H1 (cell line): ENCODE results near the gene HLA-A.

ENCODE experiments used
- POLR2A ChIP-seq, 2 experiments: IDR thresholded peaks; 1 replicate in 1 of 2; 2 replicates in 1 of 2; pipeline ENCODE4 v1.6.1; 2011; ENCODE audit warnings: low read depth in 2 of 2, low read length in 2 of 2, mild to moderate bottlenecking in 2 of 2; ENCODE audit errors: control extremely low read depth in 1 of 2
- ZNF274 ChIP-seq: IDR thresholded peaks from 2 replicates; pipeline ENCODE4 v1.7.0; 2012; ENCODE audit warnings: low read length, borderline replicate concordance; ENCODE audit errors: extremely low read depth

DNA sequence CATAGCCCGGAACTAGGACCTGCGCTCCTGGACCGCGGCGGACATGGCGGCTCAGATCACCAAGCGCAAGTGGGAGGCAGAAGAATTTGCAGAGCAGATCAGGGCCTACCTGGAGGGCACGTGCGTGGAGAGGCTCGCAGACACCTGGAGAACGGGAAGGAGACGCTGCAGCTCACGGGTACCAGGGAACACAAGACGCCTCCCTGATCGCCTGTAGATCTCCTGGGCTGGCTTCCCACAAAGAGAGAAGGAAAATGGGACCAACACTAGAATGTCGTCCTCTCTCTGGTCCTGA lies 15.1 kb upstream of the HLA-A start:
- TF ChIP-seq ZNF274 (no peak), POLR2A (IDR thresholded peaks at IDR 0.05; ENCODE audit: control extremely low read depth in 1 of 2, low read depth in 2 of 2, low read length in 2 of 2) (no peak)
